Karpas-422 (cell line): ENCODE measurements around the gene LMO4. TPM values are rescaled to one million over a fixed set of nuclear protein-coding genes. Genes with fewer than 3 reads are reported as not detected.
A peak's percentile ranks its signal among the peaks of the same experiment; 100 is the strongest.

Source experiments
- DNase-seq: peaks from one replicate; pipeline ENCODE4 v3.0.0-alpha.2; 2015
- H2AFZ ChIP-seq: fragments of 200-600 bp; sonication (generic); 2 replicates; pipeline ENCODE4 v1.6.1; 2014; ENCODE audit warnings: antibody characterized with exemption, low read length, mixed read lengths
- H3K27ac ChIP-seq: fragments of 200-600 bp; sonication (generic); 2 replicates; pipeline ENCODE4 v1.5.1; 2014; ENCODE audit warnings: mild to moderate bottlenecking, low read length, moderate library complexity
- H3K27me3 ChIP-seq: fragments of 200-600 bp; sonication (generic); 2 replicates; pipeline ENCODE4 v1.6.1; 2014; ENCODE audit warnings: low read length, mixed read lengths
- H3K36me3 ChIP-seq: fragments of 200-600 bp; sonication (generic); 2 replicates; pipeline ENCODE4 v1.6.1; 2014; ENCODE audit warnings: low read length, mixed read lengths; ENCODE audit not compliant: insufficient read depth
- H3K4me1 ChIP-seq: fragments of 200-600 bp; sonication (generic); 2 replicates; pipeline ENCODE4 v1.6.1; 2014; ENCODE audit warnings: mild to moderate bottlenecking, low read length, mixed read lengths
- H3K4me2 ChIP-seq: fragments of 200-600 bp; sonication (generic); 2 replicates; pipeline ENCODE4 v1.6.1; 2014; ENCODE audit warnings: low read length, low read depth, mild to moderate bottlenecking; ENCODE audit not compliant: poor library complexity, severe bottlenecking
- H3K4me3 ChIP-seq: fragments of 200-600 bp; sonication (generic); 2 replicates; pipeline ENCODE4 v1.5.1; 2014; ENCODE audit warnings: mild to moderate bottlenecking, antibody characterized with exemption, low read length, mixed read lengths
- H3K79me2 ChIP-seq: fragments of 200-600 bp; sonication (generic); 2 replicates; pipeline ENCODE4 v1.6.1; 2014; ENCODE audit warnings: mild to moderate bottlenecking, low read length, mixed read lengths
- H3K9ac ChIP-seq: fragments of 200-600 bp; sonication (generic); 2 replicates; pipeline ENCODE4 v1.6.0; 2014; ENCODE audit warnings: low read length
- H3K9me2 ChIP-seq: fragments of 200-600 bp; sonication (generic), shearing (Covaris generic); replicated peaks from 2 replicates; pipeline ENCODE4 v1.6.0; 2014; ENCODE audit warnings: mild to moderate bottlenecking, low read length, moderate library complexity; ENCODE audit not compliant: insufficient read depth
- H3K9me3 ChIP-seq: fragments of 300-700, 200-600 bp; sonication (generic); 2 replicates; pipeline ENCODE4 v1.6.1; 2014; ENCODE audit warnings: low read length, mixed read lengths
- H4K20me1 ChIP-seq: fragments of 200-600 bp; sonication (generic); 2 replicates; pipeline ENCODE4 v1.6.1; 2014; ENCODE audit warnings: mild to moderate bottlenecking, antibody characterized with exemption, low read length, low read depth; ENCODE audit not compliant: insufficient read depth
- total RNA-seq: library from RNA; depleted of rRNA; stranded (reverse); fragments of >200 nt; shearing (Covaris generic); gene quantifications from 2 replicates; pipeline ENCODE4 v1.2.3, GENCODE V29; 2014; ENCODE audit warnings: low replicate concordance

LMO4 gene
- total RNA-seq, 1 experiment from 2014 or later = 45.8 TPM

DNA sequence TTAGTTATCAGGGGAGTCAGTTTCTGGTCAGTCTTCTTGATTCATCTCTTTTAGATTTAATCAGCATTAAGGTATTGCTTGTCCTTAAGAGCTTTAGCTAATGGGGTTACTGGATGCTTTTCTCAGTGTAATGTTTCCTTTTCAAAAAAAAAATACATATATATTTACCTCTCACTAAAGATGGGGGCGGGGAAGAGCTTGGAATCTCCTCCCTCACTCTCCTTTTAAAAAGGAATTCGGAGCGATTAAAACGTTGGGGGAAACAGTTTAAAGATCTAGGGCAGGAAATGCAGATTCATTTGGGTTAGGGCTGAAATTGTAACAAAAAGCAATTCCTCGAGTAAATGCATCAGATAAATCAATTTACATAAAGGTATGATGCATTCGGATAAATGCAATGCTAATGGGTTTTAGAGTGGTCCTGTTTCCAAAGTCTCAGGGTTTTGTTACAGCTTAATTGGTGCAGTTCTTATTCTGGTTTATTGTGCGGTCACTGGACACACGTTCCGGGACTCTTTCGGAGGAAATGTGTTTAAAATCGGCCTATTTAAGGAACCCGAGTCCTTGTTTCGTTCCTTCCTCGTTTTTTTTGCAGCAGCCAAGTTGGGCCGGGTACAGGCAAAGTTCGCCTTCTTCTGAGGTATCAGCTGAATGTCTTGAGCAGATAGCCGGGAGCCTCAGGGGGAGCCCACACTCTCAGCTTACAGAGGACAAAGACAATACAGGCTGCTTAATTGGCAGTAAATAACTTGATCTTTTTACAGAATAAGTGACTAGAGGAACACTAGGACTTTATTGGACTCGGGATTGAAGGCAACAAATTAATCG, 1.6 kb downstream of the LMO4 start:
- no peaks in the 10 kb centered on the region for H3K79me2 ChIP-seq
- no peaks in the 10 kb centered on the region for H3K27me3 ChIP-seq
- peaks cover 63% of the 10 kb centered on the region for H3K4me1 ChIP-seq
- peak overlapping the region; percentile 84 for H3K9ac ChIP-seq
- H4K20me1 ChIP-seq = peaks cover 11% of the 10 kb centered on the region; the same call in 1 of the 2 replicates
- peak overlapping the region; percentile 83 for H3K4me3 ChIP-seq
- peak overlapping the region; percentile 93 for H3K4me2 ChIP-seq
- H3K9me3 ChIP-seq = no peaks in the 10 kb centered on the region
- DNase-seq = peak; percentile 56
- H3K36me3 ChIP-seq = no peaks in the 10 kb centered on the region
- no peaks in the 10 kb centered on the region for H3K9me2 ChIP-seq
- no peak overlapping the region for H2AFZ ChIP-seq
- H3K27ac ChIP-seq = no peak overlapping the region

DNA sequence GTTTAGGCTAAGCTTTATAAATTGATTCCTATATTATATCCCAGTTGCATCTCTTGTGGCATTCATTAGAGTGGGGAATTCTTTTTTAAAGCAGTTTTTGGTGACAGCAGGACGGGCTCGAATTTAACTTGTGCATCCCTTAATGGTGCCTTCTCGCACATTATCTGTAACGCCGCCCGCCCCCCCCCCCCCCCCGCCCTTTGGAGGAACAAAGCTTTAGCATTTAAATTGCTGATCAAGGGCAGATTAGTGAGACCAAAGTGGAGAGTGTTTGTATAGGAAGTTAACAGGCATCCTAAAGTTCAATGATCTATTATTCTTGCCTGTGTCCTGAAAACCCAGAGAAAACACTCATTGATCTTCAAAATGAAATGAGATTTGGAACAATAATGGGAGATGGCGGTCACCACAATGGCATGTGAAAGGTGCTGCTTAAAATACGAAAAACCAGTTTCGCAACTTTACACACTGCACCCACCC, 2.2 kb downstream of the LMO4 start:
- no peaks in the 10 kb centered on the region for H3K36me3 ChIP-seq
- no peaks in the 10 kb centered on the region for H3K9me2 ChIP-seq
- H3K9me3 ChIP-seq = no peaks in the 10 kb centered on the region
- peak overlapping the region; percentile 93 for H3K4me2 ChIP-seq
- H3K79me2 ChIP-seq = no peaks in the 10 kb centered on the region
- peak overlapping the region; percentile 84 for H3K9ac ChIP-seq
- H3K27me3 ChIP-seq = no peaks in the 10 kb centered on the region
- no peak for DNase-seq
- peak overlapping the region; percentile 83 for H3K4me3 ChIP-seq
- H2AFZ ChIP-seq = no peak overlapping the region
- peaks cover 11% of the 10 kb centered on the region; the same call in 1 of the 2 replicates for H4K20me1 ChIP-seq
- peaks cover 69% of the 10 kb centered on the region for H3K4me1 ChIP-seq
- H3K27ac ChIP-seq = no peak overlapping the region

DNA sequence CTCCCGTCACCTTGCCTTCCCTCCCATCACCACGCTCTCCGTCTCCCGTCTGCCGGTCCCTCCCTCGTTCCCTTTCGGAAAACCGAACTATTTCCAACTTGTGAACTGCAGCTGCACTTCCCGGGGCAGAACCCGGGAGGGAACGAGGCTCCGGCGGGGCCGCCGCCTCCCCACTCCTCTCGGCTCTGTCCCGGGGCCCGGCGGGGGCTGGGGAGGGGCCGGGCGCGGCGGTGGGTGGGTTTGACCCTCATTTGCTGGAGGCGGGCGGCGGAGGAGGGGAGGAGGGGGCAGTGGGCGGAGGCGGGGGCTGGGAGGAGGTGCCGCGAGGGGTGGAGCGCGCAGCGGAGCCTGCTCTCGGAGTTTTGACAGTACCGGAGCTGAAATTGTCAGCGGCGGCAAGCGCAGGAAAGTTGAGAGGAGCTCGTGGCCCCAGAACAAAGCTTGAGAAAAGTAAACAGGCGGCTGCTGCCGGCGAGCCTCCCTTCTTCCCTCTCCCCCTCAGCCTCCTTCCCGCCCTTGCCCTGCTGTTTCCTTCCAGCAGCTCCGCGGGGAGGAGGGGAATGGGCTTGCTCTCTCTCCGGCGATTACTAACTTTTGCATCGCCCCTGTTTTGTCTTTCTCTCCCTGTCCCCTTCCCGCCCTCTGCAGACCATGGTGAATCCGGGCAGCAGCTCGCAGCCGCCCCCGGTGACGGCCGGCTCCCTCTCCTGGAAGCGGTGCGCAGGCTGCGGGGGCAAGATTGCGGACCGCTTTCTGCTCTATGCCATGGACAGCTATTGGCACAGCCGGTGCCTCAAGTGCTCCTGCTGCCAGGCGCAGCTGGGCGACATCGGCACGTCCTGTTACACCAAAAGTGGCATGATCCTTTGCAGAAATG, 2.9 kb downstream of the LMO4 start:
- Histone ChIP-seq H3K4me1 (peaks cover 74% of the 10 kb centered on the region), H3K36me3 (no peaks in the 10 kb centered on the region), H3K27ac (no peak overlapping the region), H3K9ac (peak overlapping the region; percentile 53), H3K79me2 (no peaks in the 10 kb centered on the region), H2AFZ (no peak overlapping the region), H3K4me2 (peak overlapping the region; percentile 73), H3K9me2 (no peaks in the 10 kb centered on the region), H4K20me1 (peaks cover 11% of the 10 kb centered on the region; the same call in 1 of the 2 replicates), H3K27me3 (no peaks in the 10 kb centered on the region), H3K4me3 (peak overlapping the region; percentile 64), H3K9me3 (no peaks in the 10 kb centered on the region)
- peak; percentile 59 for DNase-seq

DNA sequence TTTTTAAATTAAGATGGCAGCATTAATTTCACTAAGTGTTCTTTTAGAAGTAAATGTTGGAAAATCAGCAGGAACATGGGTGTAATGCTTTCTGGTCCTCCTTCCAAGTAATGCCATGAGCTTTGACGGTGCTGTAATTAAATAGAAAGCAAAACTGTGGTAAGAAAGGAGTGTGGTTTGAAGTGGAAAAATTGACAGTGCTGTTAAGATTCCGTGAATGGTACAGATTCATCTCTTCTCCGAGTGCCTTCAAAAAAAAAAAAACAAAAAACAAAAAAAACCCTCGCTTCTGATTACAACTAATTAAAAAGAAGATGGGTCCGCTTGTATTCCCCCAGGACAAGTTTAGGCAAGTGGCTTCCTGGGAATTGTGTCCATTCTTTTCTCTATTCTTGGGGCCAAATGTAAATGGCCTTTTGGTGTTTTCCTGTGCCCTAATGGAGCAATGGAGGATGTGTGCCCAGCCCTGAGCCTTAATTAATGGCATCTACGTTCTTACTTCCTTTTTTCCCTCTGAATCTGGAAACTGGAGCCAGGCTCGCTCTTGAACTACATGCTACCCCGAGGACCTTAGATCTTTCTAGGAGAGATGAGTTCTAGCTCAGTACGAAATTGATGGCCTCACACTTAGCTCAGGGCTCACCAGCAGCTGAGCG, 5.1 kb downstream of the LMO4 start:
- H3K9ac ChIP-seq = peak overlapping the region; percentile 67
- H3K4me2 ChIP-seq = peak overlapping the region; percentile 87
- no peaks in the 10 kb centered on the region for H3K79me2 ChIP-seq
- H3K27ac ChIP-seq = no peak overlapping the region
- no peaks in the 10 kb centered on the region for H3K9me2 ChIP-seq
- H3K4me3 ChIP-seq = peak overlapping the region; percentile 72; the same call in 1 of the 2 replicates
- peaks cover 66% of the 10 kb centered on the region for H3K4me1 ChIP-seq
- H3K9me3 ChIP-seq = no peaks in the 10 kb centered on the region
- H3K27me3 ChIP-seq = no peaks in the 10 kb centered on the region
- H3K36me3 ChIP-seq = no peaks in the 10 kb centered on the region
- H2AFZ ChIP-seq = no peak overlapping the region
- peaks cover 11% of the 10 kb centered on the region; the same call in 1 of the 2 replicates for H4K20me1 ChIP-seq
- no peak for DNase-seq

DNA sequence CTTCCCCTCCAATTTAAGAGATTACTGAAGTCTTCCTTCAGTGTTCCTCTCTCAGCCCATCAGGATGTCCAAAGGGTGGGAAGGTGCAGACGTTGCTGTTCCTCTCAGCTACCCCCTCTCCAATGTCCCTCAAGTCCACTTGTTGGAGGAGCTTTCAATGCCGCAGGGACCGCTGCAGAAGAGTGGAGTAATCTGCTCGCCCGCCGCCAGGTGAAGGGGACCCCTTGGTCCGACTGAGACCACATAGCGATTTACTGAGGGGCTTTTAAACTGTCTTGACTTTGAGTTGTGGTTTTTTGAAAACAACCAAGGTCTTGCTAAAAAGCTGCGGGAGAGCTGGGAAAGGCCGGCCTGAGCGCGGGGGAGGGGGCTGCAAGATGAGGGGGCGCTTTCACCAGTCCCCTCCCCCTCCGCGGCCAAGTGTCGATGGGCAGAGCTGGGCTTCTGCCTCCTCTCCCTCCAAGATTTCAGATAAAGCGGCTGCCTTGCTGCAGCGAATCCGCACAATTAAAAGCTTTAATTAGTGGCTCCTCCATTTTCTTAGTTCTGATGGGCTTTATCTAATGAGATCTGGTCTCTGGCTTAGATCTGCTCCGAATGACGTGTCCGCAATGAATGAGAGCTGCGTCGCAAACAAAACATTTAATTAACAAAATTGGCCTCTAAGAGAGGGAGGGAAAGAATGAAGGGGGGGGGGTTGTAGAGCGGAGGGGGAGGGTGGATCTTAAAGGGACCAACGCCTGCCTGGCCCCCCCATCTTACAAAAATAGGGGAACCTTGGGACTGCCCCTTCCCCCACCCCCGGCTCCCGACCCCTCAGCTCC, 5.9 kb downstream of the LMO4 start:
- peaks cover 64% of the 10 kb centered on the region for H3K4me1 ChIP-seq
- peak overlapping the region; percentile 89; the same call in 1 of the 2 replicates for H2AFZ ChIP-seq
- H3K4me3 ChIP-seq = peak overlapping the region; percentile 72
- H3K9me2 ChIP-seq = no peaks in the 10 kb centered on the region
- H3K79me2 ChIP-seq = no peaks in the 10 kb centered on the region
- H3K27ac ChIP-seq = no peak overlapping the region
- DNase-seq = peak; percentile 49
- H3K9me3 ChIP-seq = no peaks in the 10 kb centered on the region
- H3K27me3 ChIP-seq = no peaks in the 10 kb centered on the region
- H3K4me2 ChIP-seq = peak overlapping the region; percentile 87
- peak overlapping the region; percentile 67 for H3K9ac ChIP-seq
- H3K36me3 ChIP-seq = no peaks in the 10 kb centered on the region
- peaks cover 11% of the 10 kb centered on the region; the same call in 1 of the 2 replicates for H4K20me1 ChIP-seq

DNA sequence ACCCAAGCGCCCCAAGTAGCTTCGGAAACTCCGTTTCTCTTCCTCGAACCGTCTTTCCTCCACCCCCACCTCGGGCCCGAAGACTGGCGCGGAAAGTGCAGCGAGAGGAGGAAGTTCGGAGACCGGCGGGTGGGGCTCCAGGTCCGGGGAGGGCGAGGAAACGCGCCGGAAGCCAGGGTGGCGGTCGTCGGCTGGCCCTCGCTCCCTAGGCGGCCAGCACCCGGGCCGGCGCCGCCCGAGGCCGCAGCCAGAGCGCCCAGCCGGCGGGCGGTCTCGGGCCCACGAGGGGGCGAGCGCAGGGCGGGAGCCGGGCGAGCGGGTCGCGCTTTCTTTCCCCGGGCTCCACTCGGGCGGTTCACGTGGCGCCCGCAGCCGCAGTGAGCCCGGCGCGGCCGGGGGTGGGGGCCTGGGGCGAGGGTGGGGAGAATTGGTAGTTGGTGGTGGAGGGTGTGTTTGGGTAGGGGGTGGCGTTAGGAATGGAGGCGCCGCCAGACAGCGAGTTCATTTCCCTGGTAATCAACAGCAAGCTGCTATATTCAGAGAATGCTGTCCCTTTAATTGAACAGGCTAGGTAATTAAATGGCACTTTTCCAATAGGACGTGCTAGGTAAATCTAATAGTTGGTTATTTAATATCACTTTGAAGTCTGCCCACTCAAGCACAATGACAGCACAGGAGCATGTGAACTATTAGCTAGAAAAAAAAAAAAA, 6.7 kb downstream of the LMO4 start:
- no peaks in the 10 kb centered on the region for H3K79me2 ChIP-seq
- H3K36me3 ChIP-seq = no peaks in the 10 kb centered on the region
- H3K9me2 ChIP-seq = no peaks in the 10 kb centered on the region
- H2AFZ ChIP-seq = peak overlapping the region; percentile 89; the same call in 1 of the 2 replicates
- H4K20me1 ChIP-seq = peaks cover 8% of the 10 kb centered on the region; the same call in 1 of the 2 replicates
- H3K9ac ChIP-seq = peak overlapping the region; percentile 67
- H3K9me3 ChIP-seq = no peaks in the 10 kb centered on the region
- DNase-seq = peak; percentile 88
- H3K4me2 ChIP-seq = peak overlapping the region; percentile 87
- peaks cover 56% of the 10 kb centered on the region for H3K4me1 ChIP-seq
- H3K27ac ChIP-seq = no peak overlapping the region
- peak overlapping the region; percentile 72 for H3K4me3 ChIP-seq
- no peaks in the 10 kb centered on the region for H3K27me3 ChIP-seq

DNA sequence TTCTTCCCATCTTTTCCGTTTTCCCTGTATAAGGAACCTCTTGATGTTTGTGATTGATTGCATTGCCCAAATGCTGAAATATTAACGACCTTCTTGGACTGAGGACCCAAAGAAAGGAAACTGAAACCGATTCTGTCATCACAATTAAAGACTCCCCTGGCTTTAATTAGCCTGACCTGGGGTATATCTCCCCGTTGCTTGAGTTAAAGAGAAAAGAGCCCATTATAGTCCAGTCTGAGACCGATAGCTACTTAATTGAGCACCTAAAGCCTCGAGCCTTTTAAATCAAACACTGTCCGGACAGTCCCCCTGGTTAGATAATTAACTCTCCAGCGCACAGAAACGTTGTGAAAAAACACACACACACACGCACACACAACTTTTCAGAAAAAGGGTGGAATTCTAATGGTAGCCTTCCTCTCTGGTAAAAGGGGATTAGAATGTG, 8.0 kb downstream of the LMO4 start:
- no peak overlapping the region for H2AFZ ChIP-seq
- no peaks in the 10 kb centered on the region for H3K27me3 ChIP-seq
- H3K36me3 ChIP-seq = peaks cover 3% of the 10 kb centered on the region; the same call in 1 of the 2 replicates
- no peak overlapping the region for H3K9ac ChIP-seq
- H4K20me1 ChIP-seq = peaks cover 6% of the 10 kb centered on the region; the same call in 1 of the 2 replicates
- no peaks in the 10 kb centered on the region for H3K9me3 ChIP-seq
- no peak for DNase-seq
- H3K9me2 ChIP-seq = no peaks in the 10 kb centered on the region
- no peak overlapping the region for H3K4me3 ChIP-seq
- no peak overlapping the region for H3K27ac ChIP-seq
- H3K4me1 ChIP-seq = peaks cover 44% of the 10 kb centered on the region
- H3K4me2 ChIP-seq = peak overlapping the region; percentile 87
- H3K79me2 ChIP-seq = no peaks in the 10 kb centered on the region
